OCI-LY3 (cell line): ENCODE results near the gene UGT1A5.

Experiments
- H2AFZ ChIP-seq: fragments of 200-600, 300-600 bp; shearing (Covaris generic); 2 replicates; pipeline ENCODE4 v1.6.0; 2014; ENCODE audit warnings: antibody characterized with exemption, low read depth, low read length
- H3K27ac ChIP-seq: fragments of 200-600, 300-600 bp; sonication (generic); 2 replicates; pipeline ENCODE4 v1.5.1; 2014; ENCODE audit warnings: mild to moderate bottlenecking, low read length, moderate library complexity, mixed read lengths
- H3K27me3 ChIP-seq: fragments of 200-600, 300-600 bp; sonication (generic); 2 replicates; pipeline ENCODE4 v1.6.1; 2014; ENCODE audit warnings: low read depth, low read length, mixed read lengths
- H3K36me3 ChIP-seq: fragments of 200-600, 300-600 bp; sonication (generic); replicated peaks from 2 replicates; pipeline ENCODE3; 2014; ENCODE audit warnings: low read depth, low read length, mixed read lengths
- H3K4me1 ChIP-seq: fragments of 300-600, 200-600 bp; sonication (generic); 2 replicates; pipeline ENCODE4 v1.6.1; 2014; ENCODE audit warnings: low read length, mixed read lengths
- H3K4me2 ChIP-seq: fragments of 200-600, 300-600 bp; sonication (generic); 2 replicates; pipeline ENCODE4 v1.6.1; 2014; ENCODE audit warnings: low read length, mixed read lengths
- H3K4me3 ChIP-seq: fragments of 300-600, 200-600 bp; sonication (generic); 2 replicates; pipeline ENCODE4 v1.5.1; 2014; ENCODE audit warnings: antibody characterized with exemption, mild to moderate bottlenecking, low read length, moderate library complexity
- H3K79me2 ChIP-seq: fragments of 300-600, 200-600 bp; shearing (Covaris generic); 2 replicates; pipeline ENCODE4 v1.6.1; 2014; ENCODE audit warnings: mild to moderate bottlenecking, low read length, mixed read lengths
- H3K9ac ChIP-seq: fragments of 300-600, 200-600 bp; shearing (Covaris generic); 2 replicates; pipeline ENCODE4 v1.6.0; 2014; ENCODE audit warnings: mild to moderate bottlenecking, low read length, moderate library complexity
- H3K9me3 ChIP-seq: fragments of 200-600, 300-600 bp; shearing (Covaris generic); 2 replicates; pipeline ENCODE4 v1.6.1; 2014; ENCODE audit warnings: low read length, mixed read lengths; ENCODE audit not compliant: insufficient read depth
- H4K20me1 ChIP-seq: fragments of 200-600, 300-600 bp; sonication (generic); 2 replicates; pipeline ENCODE4 v1.6.1; 2016; ENCODE audit warnings: low read length, mixed read lengths; ENCODE audit not compliant: insufficient read depth
- CTCF ChIP-seq: fragments of 200-600, 300-600 bp; sonication (generic); IDR thresholded peaks from 2 replicates; pipeline ENCODE4 v1.5.1; 2014; ENCODE audit warnings: antibody characterized with exemption, low read length, low read depth
- EZH2phosphoT487 ChIP-seq: fragments of 200-600 bp; shearing (Covaris generic); IDR thresholded peaks from 2 replicates; pipeline ENCODE4 v1.6.1; 2018; ENCODE audit warnings: antibody characterized with exemption, mixed run types, low read depth

The UGT1A5 gene

GRCh38 chr2:233807966-233808935 lies 95.5 kb downstream of the UGT1A5 start:
- no peak for TF ChIP-seq CTCF
- no peak for TF ChIP-seq EZH2phosphoT487
- Histone ChIP-seq H3K4me3 (no peak overlapping the region), H4K20me1 (no peaks in the 10 kb centered on the region), H3K9me3 (no peaks in the 10 kb centered on the region), H3K79me2 (no peaks in the 10 kb centered on the region), H3K4me1 (no peaks in the 10 kb centered on the region), H3K4me2 (no peak overlapping the region), H3K27me3 (no peaks in the 10 kb centered on the region), H3K27ac (no peak overlapping the region), H3K9ac (no peak overlapping the region), H2AFZ (no peak overlapping the region), H3K36me3 (no peaks in the 10 kb centered on the region)

- H3K27me3 ChIP-seq, result no peaks in the 10 kb centered on the region
- H3K9me3 ChIP-seq, result no peaks in the 10 kb centered on the region
- no peak overlapping the region for H2AFZ ChIP-seq
- H3K9ac ChIP-seq, result no peak overlapping the region
- TF ChIP-seq CTCF, result no peak
- no peak for TF ChIP-seq EZH2phosphoT487
- H3K27ac ChIP-seq, result no peak overlapping the region
- no peak overlapping the region for H3K4me2 ChIP-seq
- no peaks in the 10 kb centered on the region for H3K36me3 ChIP-seq
- no peak overlapping the region for H3K4me3 ChIP-seq
- no peaks in the 10 kb centered on the region for H4K20me1 ChIP-seq
- no peaks in the 10 kb centered on the region for H3K4me1 ChIP-seq
- no peaks in the 10 kb centered on the region for H3K79me2 ChIP-seq
Measured at GRCh38 chr2:233810385-233810784, 97.7 kb downstream of the UGT1A5 start.

- no peak overlapping the region for H3K27ac ChIP-seq
- H3K9me3 ChIP-seq, result no peaks in the 10 kb centered on the region
- H4K20me1 ChIP-seq, result no peaks in the 10 kb centered on the region
- H3K9ac ChIP-seq, result no peak overlapping the region
- H2AFZ ChIP-seq, result no peak overlapping the region
- no peak overlapping the region for H3K4me3 ChIP-seq
- H3K4me1 ChIP-seq, result no peaks in the 10 kb centered on the region
- no peaks in the 10 kb centered on the region for H3K27me3 ChIP-seq
- no peak for TF ChIP-seq EZH2phosphoT487
- TF ChIP-seq CTCF, result no peak
- H3K36me3 ChIP-seq, result no peaks in the 10 kb centered on the region
- H3K4me2 ChIP-seq, result no peak overlapping the region
- H3K79me2 ChIP-seq, result no peaks in the 10 kb centered on the region
Measured at GRCh38 chr2:233811087-233811486, 98.4 kb downstream of the UGT1A5 start.

GRCh38 chr2:233811732-233812131 lies 99.0 kb downstream of the UGT1A5 start:
- Histone ChIP-seq H3K79me2 (no peaks in the 10 kb centered on the region), H2AFZ (no peak overlapping the region), H3K36me3 (no peaks in the 10 kb centered on the region), H3K4me1 (no peaks in the 10 kb centered on the region), H3K4me3 (no peak overlapping the region), H3K9ac (no peak overlapping the region), H3K9me3 (no peaks in the 10 kb centered on the region), H3K27ac (no peak overlapping the region), H3K27me3 (no peaks in the 10 kb centered on the region), H4K20me1 (no peaks in the 10 kb centered on the region), H3K4me2 (no peak overlapping the region)
- no peak for TF ChIP-seq CTCF
- TF ChIP-seq EZH2phosphoT487, result no peak
